GM12873 (cell line): ENCODE data around the gene BACH2.

Source experiments
- CTCF ChIP-seq: IDR thresholded peaks from 2 replicates; pipeline ENCODE4 v1.5.1; 2012; ENCODE audit warnings: low read depth, mild to moderate bottlenecking, moderate library complexity, low read length, control low read depth; ENCODE audit not compliant: insufficient read depth; ENCODE audit errors: missing control alignments

BACH2 gene

GRCh38 chr6:90148867-90149266 is 147.8 kb downstream of the BACH2 start:
- no peak for TF ChIP-seq CTCF

- no peak for TF ChIP-seq CTCF
These were observed 149.6 kb downstream of the BACH2 start for GRCh38 chr6:90146921-90147649.

GRCh38 chr6:90146024-90146423 is 150.6 kb downstream of the BACH2 start:
- TF ChIP-seq CTCF: no peak

GRCh38 chr6:90144928-90145555 is 151.6 kb downstream of the BACH2 start:
- no peak for TF ChIP-seq CTCF

GRCh38 chr6:90144396-90144795 is 152.2 kb downstream of the BACH2 start:
- TF ChIP-seq CTCF: no peak

GRCh38 chr6:90140683-90141082 is 156.0 kb downstream of the BACH2 start:
- TF ChIP-seq CTCF: no peak

- no peak for TF ChIP-seq CTCF
These were observed 157.3 kb downstream of the BACH2 start for GRCh38 chr6:90139272-90139817.
